ENCODE results near the gene MYO7B.

- TF ChIP-seq CTCF (IDR thresholded peaks at IDR 0.05) (no peak), POLR2A (IDR thresholded peaks at IDR 0.05) (no peak)
Measured at GRCh38 chr2:127581050-127581345, 45.5 kb downstream of the MYO7B start.
